ENCODE results near the gene RETREG3.
A peak's percentile ranks its signal among the peaks of the same experiment; 100 is the strongest.
"Not testable (repeated sequence)": the region's sequence is repeated elsewhere in the genome, so short reads cannot be mapped to it uniquely, and the experiment has no call there.

Gene RETREG3

DNA sequence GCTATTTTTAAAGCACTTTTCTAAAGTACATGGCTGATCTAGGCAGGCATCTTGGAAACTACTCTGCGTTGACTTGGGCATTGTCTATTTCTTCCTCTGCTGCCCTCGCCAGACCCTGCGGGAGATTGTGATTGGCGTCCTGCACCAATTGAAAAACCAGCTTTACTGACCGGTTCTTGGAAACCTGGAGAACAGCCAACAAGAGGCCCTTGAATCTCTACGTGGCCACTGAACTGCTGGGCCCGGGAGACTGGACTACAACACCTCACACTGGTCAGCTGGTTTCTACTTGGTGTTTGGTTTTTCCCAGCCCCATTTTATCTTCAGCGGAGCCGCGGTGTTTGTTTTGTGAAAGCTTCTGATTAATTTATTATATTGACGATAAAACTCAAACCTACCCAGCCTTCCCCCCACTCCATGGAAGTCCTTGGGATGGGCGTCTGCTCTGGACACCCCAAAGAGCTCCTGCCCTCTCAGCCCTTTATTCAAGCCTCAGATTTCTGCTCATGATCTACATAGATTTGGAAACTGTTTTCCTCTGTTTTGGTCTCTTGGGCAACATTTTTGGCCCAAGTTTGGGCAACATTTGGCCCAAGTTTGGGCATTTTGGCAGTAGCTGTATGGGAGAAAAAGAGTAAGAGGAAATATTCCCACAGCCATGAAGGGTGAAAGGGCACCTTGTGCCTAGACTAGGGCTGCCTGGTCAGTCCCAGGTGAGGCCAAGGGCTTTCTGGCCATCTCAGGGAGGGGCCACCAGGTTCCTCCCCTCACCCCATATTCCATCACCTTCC, 37.5 kb downstream of the RETREG3 start:
- DNase-seq (ENCODE audit: low spot score): no peak

DNA sequence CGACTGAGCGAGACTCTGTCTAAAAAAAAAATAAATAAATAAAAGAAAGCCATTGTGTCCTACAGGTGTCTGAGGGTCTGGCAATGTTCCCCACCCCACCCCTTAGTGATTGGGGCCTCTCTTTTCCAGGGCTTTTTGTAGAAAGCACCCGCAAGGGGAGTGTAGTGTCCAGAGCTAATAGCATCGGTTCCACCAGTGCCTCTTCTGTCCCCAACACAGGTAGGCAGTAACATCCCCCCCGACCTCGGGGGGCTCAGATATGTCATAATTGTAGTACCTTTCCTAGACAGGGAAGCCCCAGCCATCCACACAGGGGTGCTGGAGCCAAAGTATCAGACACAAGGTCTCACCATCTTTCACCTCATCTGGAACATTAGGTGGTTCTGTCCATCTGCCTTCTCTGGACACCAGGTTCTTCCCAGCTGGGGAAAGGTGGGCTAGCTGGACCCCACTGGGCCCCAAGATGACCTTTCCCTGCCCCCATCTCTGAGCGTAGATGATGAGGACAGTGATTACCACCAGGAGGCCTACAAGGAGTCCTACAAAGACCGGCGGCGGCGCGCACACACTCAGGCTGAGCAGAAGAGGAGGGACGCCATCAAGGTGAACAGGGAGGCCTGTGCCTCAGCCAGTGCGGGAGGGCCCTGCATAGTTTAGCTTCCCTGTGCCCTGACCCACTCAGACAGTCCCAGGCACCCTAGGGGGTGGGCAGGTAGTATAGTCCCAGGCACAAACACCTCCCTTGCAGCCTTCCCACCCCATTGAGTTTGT, 40.6 kb downstream of the RETREG3 start:
- DNase-seq (ENCODE audit: low spot score): no peak

DNA sequence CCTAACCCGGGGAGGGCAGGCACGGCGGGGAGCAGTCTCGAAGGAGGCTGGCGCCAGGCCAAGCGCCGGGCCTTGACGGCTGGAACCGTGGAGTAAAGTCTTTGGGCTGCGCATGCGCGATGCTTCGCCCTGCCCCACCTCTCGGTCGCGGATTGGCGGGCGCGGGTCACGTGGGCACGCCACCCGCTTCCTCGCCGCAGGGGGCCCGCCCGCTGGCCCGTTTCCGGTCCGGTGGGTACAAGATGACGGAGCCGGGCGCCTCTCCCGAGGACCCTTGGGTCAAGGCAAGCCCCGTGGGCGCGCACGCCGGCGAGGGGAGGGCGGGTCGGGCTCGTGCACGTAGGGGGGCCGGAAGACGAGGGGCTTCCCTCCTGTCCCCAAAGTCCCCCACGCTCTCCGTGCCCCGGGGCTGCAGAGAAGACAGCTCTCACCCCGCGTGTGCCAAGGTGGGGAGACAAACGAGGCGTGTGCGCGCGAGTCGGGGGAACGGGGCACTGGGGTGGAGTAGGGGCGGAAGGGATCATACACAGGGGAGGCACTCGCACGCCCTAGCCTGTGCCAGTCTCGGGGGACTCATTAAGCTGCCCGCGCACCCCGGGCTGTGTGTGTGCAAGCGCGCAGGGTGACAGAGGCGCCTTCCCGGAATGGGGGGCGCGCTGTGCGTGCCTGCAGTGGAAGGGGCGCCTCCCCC, 42.1 kb downstream of the RETREG3 start, which contains the start of gene MLX:
TSS of gene MLX (plus strand) at position 218 of the 691 bp plus-strand sequence. CDS start at position 243, 25 bp downstream.
- DNase-seq (ENCODE audit: low spot score): peak; percentile 97

DNA sequence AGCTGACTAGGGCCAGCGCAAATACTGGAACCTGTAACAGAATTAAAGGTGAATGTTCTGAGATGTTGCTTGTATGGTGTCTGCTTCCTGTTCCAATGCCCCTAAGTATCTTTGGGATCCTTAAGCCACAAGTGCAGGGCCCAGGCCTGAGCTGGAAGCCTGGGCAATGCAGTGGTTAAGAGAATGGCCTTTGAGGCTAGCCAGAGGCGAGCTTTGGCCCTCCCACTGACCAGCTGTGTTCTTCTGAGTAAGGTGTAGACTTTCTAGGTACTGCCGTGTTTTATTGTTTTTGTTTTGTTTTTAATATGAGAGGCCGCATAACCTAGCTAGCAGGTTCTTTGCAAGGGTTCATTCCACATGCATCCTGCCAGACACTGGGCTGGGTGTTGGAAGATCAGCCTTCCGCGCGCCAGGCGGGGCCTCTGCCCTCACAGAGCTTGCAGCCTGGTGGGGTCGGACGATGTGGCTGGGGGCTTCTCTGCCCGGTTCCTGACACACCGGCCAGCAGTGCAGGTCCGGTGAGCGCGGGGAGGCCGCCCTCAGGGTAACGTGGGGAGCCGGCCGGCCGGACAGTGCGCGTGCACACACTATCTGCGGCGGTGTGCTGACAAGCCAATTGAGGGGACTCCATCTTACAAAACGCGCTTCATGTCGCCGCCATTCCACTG, 42.8 kb downstream of the RETREG3 start:
- DNase-seq (ENCODE audit: low spot score): no peak

DNA sequence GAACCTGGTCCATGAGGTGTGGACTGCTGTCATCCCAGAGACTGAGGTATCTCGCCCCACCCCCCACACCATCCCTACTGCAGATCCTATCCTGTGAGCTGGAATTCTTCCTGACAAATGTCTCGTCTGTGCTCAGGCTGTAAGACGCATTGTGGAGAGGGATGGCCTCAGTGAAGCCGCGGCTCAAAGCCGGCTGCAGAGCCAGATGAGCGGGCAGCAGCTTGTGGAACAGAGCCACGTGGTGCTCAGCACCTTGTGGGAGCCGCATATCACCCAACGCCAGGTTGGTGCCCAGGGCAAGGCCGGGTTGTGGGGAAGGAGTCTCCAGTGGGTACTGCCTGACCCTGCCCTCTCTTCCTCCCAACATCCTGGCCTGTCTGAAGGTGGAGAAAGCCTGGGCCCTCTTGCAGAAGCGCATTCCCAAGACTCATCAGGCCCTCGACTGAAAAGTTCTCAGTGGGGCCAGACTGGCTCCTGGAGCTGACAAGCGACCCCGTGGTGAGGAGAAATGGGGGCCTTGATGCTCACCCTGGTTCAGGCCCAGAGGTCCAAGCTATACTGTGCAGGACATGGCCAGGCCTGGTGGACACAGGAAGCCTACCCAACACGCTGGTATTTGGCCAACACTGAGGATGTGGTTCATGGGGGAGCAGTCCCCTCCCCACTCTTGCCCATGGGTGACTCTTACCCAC, 43.5 kb downstream of the RETREG3 start:
- no peak for DNase-seq (ENCODE audit: low spot score)

DNA sequence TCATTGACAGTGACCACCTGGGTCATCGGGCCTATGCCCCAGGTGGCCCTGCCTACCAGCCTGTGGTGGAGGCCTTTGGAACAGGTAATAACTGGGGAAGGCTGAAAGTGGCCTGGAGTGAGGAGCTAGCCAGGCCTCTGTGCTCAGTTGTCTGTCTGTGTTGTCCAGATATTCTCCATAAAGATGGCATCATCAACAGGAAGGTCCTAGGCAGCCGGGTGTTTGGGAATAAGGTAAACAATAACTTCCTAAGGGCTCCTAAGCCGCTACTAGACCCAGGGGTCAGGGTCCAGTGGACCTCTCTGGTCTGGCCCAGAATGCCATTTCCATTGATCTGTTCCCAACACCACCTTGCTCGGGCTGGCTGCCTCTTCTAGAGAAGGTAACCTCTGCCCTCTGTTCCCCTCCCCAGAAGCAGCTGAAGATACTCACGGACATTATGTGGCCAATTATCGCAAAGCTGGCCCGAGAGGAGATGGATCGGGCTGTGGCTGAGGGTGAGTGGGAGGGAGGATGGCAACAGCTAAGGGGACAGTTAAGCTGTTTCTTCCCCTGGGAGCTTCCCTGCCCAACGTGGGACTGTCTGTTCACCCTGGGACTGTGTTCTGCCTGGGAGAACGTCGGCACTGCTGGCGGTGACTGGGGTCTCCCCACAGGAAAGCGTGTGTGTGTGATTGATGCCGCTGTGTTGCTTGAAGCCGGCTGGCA, 44.2 kb downstream of the RETREG3 start:
- no peak for DNase-seq (ENCODE audit: low spot score)

DNA sequence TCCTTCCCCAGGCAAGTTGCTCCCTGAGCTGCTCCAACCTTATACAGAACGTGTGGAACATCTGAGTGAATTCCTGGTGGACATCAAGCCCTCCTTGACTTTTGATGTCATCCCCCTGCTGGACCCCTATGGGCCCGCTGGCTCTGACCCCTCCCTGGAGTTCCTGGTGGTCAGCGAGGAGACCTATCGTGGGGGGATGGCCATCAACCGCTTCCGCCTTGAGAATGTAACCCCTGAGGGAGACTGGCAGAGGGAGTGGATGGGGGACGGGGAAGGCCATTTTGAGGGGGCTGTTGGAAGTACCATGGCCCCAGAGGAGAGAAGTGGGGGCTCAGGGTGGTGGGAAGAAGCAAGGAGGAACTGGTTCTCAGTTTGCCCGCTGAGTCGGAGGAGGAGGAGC, 45.2 kb downstream of the RETREG3 start:
- DNase-seq (ENCODE audit: low spot score): no peak

DNA sequence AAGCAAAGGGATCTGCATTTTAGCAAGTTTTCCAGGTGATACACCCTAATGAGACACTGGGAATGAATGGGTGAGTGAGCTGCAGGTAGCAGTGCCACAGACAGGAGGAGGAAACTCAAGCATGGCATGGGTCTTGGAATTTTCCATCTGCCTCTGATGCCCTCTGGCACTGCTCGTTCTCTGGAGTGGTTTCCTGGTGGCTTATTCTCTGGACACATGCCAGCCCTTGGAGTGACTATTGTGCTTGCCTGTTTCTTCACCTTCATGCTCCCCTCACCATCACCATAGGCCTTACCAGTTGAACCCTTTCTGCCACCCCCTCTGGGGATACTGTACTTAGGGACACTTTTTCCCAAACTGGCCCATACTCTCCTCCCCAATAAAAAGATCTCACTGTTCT, 45.6 kb downstream of the RETREG3 start:
- DNase-seq (ENCODE audit: low spot score): peak; percentile 70

DNA sequence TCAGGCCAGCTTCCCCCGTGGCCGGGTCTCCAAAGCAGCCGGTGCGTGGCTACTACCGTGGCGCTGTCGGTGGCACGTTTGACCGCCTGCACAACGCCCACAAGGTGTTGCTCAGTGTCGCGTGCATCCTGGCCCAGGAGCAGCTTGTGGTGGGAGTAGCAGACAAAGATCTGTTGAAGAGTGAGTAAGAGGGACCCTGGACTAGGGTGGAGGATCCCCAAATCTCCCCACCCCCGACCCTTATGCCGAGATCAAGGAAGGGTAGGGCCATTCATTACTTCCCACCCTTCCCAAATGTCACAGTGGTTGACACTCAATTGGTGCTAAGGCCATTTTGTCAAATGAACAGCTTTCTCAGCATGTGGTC, 46.0 kb downstream of the RETREG3 start:
- no peak for DNase-seq (ENCODE audit: low spot score)

DNA sequence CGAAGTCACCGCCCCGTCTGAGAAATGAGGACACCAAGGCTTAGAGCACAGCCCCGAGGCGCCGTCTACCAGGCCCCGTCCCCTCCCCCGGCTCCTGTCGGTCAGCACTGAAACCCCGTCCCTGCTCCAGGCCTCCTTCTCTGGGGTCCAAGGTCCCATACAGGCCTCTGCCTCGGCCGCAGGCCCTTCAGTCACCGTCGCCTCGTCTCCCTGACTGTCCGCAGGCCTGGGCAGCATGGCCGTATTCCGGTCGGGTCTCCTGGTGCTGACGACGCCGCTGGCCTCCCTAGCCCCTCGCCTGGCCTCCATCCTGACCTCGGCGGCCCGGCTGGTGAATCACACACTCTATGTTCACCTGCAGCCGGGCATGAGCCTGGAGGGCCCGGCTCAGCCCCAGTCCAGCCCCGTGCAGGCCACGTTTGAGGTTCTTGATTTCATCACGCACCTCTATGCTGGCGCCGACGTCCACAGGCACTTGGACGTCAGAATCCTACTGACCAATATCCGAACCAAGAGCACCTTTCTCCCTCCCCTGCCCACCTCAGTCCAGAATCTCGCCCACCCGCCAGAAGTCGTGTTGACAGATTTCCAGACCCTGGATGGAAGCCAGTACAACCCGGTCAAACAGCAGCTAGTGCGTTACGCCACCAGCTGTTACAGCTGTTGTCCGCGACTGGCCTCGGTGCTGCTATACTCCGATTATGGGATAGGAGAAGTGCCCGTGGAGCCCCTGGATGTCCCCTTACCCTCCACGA, 46.6 kb downstream of the RETREG3 start:
- DNase-seq (ENCODE audit: low spot score): peak; percentile 19

DNA sequence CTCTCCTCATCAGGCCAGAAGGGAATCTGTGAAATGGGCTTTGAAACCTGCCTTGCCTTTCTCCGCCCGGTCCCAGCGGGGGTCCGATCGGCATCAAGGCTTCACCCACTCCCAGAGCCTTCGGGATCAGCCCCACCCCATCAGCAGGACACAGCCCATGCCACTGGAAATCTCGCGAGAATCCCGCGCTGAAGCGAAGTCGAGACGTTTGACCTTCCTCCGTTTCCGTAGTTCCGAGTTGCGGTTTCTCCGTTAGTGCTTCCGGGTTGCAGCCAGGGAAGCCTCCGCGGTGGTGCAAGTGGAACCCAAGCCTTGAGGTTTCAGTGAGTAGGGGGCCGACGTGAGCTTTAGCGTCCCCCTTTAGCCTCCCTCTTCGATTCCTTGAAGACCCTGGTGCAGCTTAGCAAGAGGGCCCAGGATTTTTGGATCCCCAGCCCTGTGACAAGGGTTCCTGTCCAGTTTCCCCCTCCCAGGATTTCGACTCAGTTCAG, 47.2 kb downstream of the RETREG3 start, which contains the start of gene COASY:
TSS of gene COASY (plus strand) at position 252 of the 491 bp plus-strand sequence. CDS start 475 bp downstream, outside the sequence.
- peak; percentile 97 for DNase-seq (ENCODE audit: low spot score)

DNA sequence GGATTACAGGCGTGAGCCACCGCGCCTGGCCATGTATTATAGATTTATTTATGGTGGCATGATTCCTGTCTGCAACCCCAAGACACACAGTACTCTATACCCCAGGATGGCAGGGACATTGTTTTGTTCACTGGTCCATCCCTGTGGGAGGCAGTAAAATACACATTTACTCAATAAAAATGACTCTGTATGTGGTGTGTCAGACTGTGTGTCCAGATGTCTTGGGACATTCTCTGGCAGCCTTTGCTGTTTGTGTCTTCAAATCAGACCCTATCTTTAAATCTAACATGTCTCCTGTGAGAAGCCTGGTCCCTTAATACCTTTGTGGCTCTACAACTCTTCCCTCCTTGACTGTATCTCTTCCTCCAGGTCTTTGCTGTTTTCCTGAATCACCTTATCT, 48.9 kb downstream of the RETREG3 start:
- DNase-seq (ENCODE audit: low spot score): no peak

DNA sequence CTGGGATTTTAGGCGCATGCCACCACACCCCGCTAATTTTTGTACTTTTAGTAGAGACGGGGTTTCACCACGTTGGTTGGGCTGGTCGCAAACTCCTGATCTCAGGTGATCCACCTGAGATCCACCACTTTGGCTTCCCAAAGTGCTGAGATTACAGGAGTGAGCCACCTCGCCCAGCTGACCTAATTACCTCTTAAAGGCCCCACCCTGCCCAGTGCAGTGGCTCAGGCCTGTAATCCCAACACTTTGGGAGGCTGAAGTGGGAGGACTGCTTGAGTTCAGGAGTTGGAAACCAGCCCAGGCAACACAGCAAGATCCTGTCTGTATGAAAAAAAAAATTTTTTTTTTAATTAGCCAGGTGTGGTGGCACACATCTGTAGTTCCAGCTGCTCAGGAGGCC, 50.1 kb downstream of the RETREG3 start:
- DNase-seq (ENCODE audit: low spot score): no peak

DNA sequence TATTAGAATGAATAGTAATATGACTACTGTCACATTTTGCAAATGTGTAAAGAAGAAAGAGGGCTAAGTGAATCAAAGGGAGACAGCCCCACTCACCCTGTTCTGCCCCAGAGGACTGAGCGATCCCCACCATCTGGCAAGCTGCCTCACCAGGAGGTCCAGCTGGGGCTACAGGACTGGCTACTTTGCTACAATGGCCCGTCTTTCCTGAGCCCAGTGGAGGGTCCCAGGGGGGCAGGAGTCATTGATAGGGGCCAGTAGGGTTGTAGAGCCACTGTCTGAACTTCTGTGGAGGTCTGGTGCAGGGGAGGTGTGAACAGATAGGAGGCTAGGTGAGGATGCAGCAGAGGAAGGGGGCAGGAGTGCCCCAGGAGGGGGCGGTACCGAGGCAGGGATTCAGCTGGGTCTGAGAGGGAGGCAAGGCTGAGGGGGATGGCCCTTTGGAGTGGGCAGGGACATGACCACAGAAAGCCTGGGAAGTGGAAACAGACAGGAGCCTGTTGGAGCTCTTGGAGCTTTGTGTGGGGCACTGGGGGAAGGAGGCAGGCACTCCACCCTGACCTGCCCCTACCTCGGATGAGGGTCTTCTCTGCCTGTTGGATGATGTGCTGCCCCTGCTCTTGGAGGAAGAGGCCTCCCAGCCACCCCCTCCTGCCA, 53.1 kb downstream of the RETREG3 start:
- not testable (repeated sequence) for DNase-seq (ENCODE audit: low spot score)

DNA sequence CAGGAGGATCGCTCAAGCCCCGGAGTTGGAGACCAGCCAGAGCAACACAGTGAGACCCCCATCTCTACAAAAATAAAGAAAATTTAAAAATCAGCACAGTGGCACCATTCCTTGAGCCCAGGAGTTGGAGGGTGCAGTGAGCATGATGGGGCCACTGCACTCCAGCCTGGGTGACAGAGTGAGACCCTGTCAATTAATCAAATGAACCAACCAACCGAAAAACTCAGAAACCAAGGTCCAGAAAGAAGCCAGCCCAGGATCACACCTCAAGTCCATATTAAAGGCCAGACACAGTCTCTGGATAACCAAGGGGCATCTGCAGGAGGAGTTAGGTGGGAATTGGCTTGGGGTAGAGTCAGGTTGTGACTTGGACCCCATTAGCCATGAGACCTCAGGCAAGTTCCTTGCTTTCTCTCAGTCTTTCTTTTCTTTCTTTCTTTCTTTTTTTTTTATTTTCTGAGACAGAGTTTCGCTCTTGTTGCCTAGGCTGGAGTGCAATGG, 54.0 kb downstream of the RETREG3 start:
- no peak for DNase-seq (ENCODE audit: low spot score)

DNA sequence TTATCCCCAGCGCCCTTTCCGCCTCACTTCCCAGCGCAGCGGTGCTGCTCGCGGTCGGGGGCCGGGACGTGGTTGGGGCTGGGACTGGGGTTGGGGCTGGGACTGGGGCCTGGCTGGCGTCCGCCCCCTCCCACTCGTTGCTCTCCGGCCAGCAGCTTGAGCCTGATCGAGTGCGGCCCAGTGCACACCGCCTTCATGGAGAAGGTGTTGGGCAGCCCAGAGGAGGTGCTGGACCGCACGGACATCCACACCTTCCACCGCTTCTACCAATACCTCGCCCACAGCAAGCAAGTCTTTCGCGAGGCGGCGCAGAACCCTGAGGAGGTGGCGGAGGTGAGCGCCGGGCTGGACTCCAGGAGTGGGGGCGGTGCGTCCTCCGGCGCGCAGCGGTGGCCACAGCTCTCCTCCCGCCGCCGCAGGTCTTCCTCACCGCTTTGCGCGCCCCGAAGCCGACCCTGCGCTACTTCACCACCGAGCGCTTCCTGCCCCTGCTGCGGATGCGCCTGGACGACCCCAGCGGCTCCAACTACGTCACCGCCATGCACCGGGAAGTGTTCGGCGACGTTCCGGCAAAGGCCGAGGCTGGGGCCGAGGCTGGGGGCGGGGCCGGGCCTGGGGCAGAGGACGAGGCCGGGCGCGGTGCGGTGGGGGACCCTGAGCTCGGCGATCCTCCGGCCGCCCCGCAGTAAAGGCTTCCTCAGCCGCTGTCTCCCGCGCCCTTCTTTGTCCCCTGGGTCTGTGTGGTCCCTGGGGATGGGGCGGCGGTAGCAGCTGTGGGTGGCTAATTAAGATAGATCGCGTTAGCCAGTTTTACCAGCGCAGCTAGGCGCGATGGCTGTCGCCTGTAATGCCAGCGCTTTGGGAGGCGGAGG, 54.7 kb downstream of the RETREG3 start:
- peak; percentile 74 for DNase-seq (ENCODE audit: low spot score)

DNA sequence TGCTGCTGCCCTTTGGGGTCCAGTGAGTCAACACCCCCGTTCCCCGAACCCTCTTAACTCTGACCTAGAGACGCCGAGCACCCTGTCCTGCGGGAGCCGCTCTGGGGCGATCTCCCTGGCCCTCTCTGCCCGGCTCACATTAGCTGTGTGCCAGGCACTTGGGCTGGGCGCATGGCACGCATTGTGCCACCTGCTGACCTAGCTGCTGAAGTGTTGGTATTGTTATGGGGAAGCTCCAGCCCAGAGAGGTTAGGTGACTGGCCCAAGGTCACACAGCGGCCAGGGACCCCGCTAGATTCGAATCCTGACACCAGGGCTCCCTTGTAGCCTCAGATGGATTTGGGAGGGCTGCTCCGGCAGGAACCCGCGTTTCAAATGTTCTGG, 55.3 kb downstream of the RETREG3 start:
- DNase-seq (ENCODE audit: low spot score): no peak

DNA sequence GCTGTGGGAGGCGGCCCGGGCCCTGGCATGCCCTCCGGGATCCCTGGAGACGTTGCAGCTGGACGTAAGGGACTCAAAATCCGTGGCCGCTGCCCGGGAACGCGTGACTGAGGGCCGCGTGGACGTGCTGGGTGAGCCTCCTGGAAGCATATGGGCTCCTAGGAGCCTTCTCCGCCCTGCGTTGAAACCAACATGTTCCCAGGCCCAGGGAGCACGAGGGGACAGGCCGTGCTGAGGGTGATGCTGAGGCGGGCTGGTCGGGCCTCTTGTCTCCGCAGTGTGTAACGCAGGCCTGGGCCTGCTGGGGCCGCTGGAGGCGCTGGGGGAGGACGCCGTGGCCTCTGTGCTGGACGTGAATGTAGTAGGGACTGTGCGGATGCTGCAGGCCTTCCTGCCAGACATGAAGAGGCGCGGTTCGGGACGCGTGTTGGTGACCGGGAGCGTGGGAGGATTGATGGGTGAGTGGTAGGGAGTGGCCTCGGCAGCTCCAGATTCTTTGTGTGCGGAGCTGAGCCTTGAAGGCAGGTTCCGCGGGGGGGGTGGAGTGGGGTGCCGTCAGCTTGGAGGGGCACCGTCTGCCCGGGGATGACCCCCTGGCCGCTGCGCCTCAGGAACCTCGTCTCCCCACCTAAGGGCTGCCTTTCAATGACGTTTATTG, 55.9 kb downstream of the RETREG3 start:
- DNase-seq (ENCODE audit: low spot score): no peak
